ENCODE measurements around the gene F10. TPM values are rescaled to one million over a fixed set of nuclear protein-coding genes. Genes with fewer than 3 reads are reported as not detected.

The F10 gene
- total and polyA plus RNA-seq, 9 of the 15 experiments (the other 6 are each of a cell fraction or from before 2014, with no cell fraction given) = 0.04 to 0.09 (median 0.07) TPM; not detected in 5

DNA sequence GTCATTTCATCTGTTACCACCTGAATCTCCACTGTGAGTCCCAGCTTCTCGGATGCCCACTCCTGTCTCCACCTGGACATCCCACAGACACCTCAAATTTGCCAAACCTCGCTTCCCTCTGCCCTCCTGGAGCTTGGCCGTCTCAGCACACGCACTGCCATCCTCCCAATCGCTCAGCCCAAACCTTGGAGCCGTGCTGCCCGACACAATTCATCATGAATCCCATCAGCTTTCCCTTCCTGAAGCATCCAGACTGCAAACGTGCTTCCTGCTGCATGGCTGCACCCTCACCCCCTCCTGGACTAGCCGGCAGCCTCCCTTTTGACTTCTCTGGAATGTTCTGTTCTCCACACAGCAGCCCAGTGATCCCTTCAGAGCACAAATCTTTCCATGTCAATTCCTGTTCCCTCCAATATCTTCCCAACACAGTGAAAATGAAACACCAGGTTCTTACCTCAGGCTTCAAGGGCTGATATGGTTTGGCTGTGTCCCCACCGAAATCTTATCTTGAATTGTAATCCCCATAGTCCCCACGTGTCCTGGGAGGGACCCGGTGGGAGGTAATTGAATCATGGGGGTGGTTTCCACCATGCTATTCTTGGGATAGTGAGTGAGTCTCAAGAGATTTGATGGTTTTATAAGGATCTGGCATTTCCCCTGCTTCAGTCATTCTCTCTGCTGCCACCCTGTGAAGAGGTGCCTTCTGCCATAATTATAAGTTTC, 34.8 kb downstream of the F10 start:
- in situ Hi-C loops (cut with MboI) = no loop called here
- FAIRE-seq (no peak), ATAC-seq (no peak), DNase-seq (ENCODE audit: extremely low read depth in 1 of 4, low spot score in 3 of 4) (peak in 1 of 4 experiments; percentile 11)
- H3K4me3 ChIP-seq = no peak overlapping the region
- intact Hi-C loops (cut with micrococcal nuclease) = no loop called here
- no peaks in the 10 kb centered on the region for H3K36me3 ChIP-seq (ENCODE audit: control insufficient read depth, insufficient read depth, low read length)
- H4K20me1 ChIP-seq (replicated peaks; ENCODE audit: control insufficient read depth, insufficient read depth, low read length) = no peaks in the 10 kb centered on the region
- CTCF ChIA-PET (ENCODE audit: low intra/inter-chr PET ratio) = no interaction called here
- H3K79me2 ChIP-seq (ENCODE audit: control insufficient read depth, insufficient read depth, low read length) = no peaks in the 10 kb centered on the region
- H3K9me3 ChIP-seq (replicated peaks; ENCODE audit: control insufficient read depth, insufficient read depth, low read depth, low read length) = no peaks in the 10 kb centered on the region; the same call in 1 of the 2 replicates
- POLR2A ChIA-PET = no interaction called here
- peaks cover 19 to 28% of the 10 kb centered on the region in 2 experiments; a peak in 4 of 5 replicates for H3K4me1 ChIP-seq (replicated peaks in 1 of 2; ENCODE audit: control insufficient read depth in 2 of 2, insufficient read depth in 2 of 2, low read length in 2 of 2)
- WGBS (ENCODE audit: insufficient coverage, low coverage, missing lambda C conversion rate) = 42% methylated on average over 12 of the region's 12 CpGs
- no peak overlapping the region for H3K9ac ChIP-seq (ENCODE audit: insufficient read depth in 1 of 2, low read depth in 2 of 2, low read length in 2 of 2)
- no peak overlapping the region for H3K4me2 ChIP-seq (ENCODE audit: insufficient read depth, low read length)
- H2AFZ ChIP-seq (ENCODE audit: low read depth, low read length) = peak overlapping the region; percentile 40; the same call in 1 of the 2 replicates
- BruUV-seq (replicated peaks) = no TSS peak
- no peak overlapping the region for H3K27ac ChIP-seq (ENCODE audit: extremely low read depth, low read depth, low read length)
- H3K9me1 ChIP-seq (ENCODE audit: control insufficient read depth, insufficient read depth, low read length) = no peaks in the 10 kb centered on the region
- no peak for TF ChIP-seq MYNN (IDR thresholded peaks at IDR 0.05)
- no peak for TF ChIP-seq MYNN (CRISPR knock-in tag; IDR thresholded peaks at IDR 0.05)
- TF ChIP-seq RAD51 (IDR thresholded peaks at IDR 0.05; ENCODE audit: borderline replicate concordance, low read depth) = 0 out of 2 replicates have a peak, but pooled peaks have one; percentile 18
- no peaks in the 10 kb centered on the region for H3K27me3 ChIP-seq (ENCODE audit: control insufficient read depth in 2 of 2, insufficient read depth in 2 of 2, low read length in 2 of 2)

DNA sequence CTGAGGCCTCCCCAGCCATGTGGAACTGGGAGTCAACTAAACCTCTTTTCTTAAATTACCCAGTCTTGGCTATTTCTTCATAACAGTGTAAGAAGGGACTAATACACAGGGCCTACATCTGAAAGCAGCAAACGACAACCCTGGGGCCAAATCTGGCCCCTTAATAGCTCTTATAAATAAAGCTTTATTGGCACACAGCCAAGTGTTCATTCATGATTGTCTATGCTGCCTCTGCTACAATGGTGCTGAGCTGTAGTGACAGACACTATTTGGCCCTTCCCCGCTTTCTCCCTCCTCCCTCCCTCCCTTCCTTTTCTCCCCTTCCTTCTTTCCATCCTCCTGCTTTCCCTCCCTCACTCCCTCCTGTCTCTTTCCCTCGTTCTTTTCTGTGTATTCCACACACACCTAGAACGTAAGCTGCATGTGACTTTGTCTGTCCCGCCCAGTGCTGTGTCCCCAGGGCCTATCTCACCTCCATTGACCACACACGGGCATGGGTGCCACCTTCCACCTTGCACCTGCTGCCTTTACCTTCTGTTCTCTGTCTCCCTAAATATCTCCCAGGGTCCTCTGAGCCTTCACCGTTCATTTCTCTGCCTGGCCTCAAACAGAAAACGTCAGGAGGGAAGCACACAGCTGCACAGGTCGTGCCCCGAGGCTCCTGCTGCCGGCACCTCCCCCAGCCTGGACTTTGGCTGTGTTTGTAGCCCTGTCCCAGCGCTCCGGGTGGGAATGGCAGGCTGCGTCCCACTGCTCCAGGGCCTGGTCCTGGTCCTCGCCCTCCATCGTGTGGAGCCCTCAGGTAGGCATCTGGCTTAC, 35.5 kb downstream of the F10 start, which contains the start of gene PROZ:
Gene PROZ (plus strand): TSS at position 720 of the 819 bp plus-strand sequence. CDS start 13 bp downstream, at position 733.
- ATAC-seq (no peak), DNase-seq (ENCODE audit: extremely low read depth in 1 of 4, low spot score in 3 of 4) (no peak), FAIRE-seq (no peak)
- no peaks in the 10 kb centered on the region; the same call in 1 of the 2 replicates for H3K9me3 ChIP-seq (replicated peaks; ENCODE audit: control insufficient read depth, insufficient read depth, low read depth, low read length)
- H4K20me1 ChIP-seq (replicated peaks; ENCODE audit: control insufficient read depth, insufficient read depth, low read length) = no peaks in the 10 kb centered on the region
- BruUV-seq (replicated peaks) = no TSS peak
- H3K27me3 ChIP-seq (ENCODE audit: control insufficient read depth in 2 of 2, insufficient read depth in 2 of 2, low read length in 2 of 2) = no peaks in the 10 kb centered on the region
- no peak within 1 kb of the TSS for H3K27ac ChIP-seq (ENCODE audit: extremely low read depth, low read depth, low read length)
- no peak within 1 kb of the TSS for H3K4me2 ChIP-seq (ENCODE audit: insufficient read depth, low read length)
- intact Hi-C loops (cut with micrococcal nuclease) (no loop called here), in situ Hi-C loops (cut with MboI) (no loop called here)
- no peak within 1 kb of the TSS for H3K4me3 ChIP-seq
- H3K9me1 ChIP-seq (ENCODE audit: control insufficient read depth, insufficient read depth, low read length) = no peaks in the 10 kb centered on the region
- 37% methylated on average over 15 of the region's 16 CpGs for WGBS (ENCODE audit: insufficient coverage, low coverage, missing lambda C conversion rate)
- ChIA-PET POLR2A (no interaction called here), CTCF (ENCODE audit: low intra/inter-chr PET ratio) (no interaction called here)
- H3K4me1 ChIP-seq (replicated peaks in 1 of 2; ENCODE audit: control insufficient read depth in 2 of 2, insufficient read depth in 2 of 2, low read length in 2 of 2) = peaks cover 17 to 26% of the 10 kb centered on the region in 2 experiments; a peak in 4 of 5 replicates
- H3K36me3 ChIP-seq (ENCODE audit: control insufficient read depth, insufficient read depth, low read length) = no peaks in the 10 kb centered on the region
- H2AFZ ChIP-seq (ENCODE audit: low read depth, low read length) = peak within 1 kb of the TSS; percentile 40; the same call in 1 of the 2 replicates
- H3K9ac ChIP-seq (ENCODE audit: insufficient read depth in 1 of 2, low read depth in 2 of 2, low read length in 2 of 2) = no peak within 1 kb of the TSS; a peak in 1 of 4 replicates
- no peaks in the 10 kb centered on the region for H3K79me2 ChIP-seq (ENCODE audit: control insufficient read depth, insufficient read depth, low read length)

All from K562 (cell line).